ENCODE data around the gene TAC1. TPM values are rescaled to one million over a fixed set of nuclear protein-coding genes. Genes with fewer than 3 reads are reported as not detected.

The TAC1 gene
- total RNA-seq, 2 donors from 2014 or later, result not detected

DNA sequence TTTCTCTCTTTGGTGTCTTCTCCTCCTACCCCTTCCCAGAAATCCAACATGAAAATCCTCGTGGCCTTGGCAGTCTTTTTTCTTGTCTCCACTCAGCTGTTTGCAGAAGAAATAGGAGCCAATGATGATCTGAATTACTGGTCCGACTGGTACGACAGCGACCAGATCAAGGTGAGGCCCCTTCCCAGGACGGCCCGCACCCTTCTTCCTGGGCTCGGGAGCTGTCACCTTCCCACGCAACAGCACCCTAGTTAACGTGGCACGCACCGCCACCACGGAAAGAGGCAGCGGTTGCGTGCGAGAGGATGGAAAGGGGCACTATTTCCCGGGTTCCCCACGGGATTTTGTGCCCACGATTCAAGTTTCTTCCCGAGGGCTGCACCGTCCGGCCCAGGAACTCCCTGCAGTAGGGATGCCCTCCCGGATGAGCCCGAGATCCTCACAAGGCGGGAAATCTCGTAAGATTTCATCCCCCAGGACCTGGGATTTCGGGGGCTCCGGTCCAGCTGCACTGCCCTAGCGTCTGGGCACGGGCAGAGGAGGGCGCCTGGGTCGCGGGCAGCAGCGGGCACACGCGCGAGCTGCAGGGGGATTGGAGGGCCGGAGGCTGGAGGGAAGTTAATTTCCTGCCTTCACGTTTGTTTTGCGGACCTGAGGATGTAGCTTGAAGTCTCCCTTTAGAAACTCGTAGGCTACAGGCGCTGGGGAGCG lies 834 bp downstream of the TAC1 start:
- H3K27me3 Mint-ChIP-seq (ENCODE audit: insufficient read depth), result peaks cover 85% of the 10 kb centered on the region

DNA sequence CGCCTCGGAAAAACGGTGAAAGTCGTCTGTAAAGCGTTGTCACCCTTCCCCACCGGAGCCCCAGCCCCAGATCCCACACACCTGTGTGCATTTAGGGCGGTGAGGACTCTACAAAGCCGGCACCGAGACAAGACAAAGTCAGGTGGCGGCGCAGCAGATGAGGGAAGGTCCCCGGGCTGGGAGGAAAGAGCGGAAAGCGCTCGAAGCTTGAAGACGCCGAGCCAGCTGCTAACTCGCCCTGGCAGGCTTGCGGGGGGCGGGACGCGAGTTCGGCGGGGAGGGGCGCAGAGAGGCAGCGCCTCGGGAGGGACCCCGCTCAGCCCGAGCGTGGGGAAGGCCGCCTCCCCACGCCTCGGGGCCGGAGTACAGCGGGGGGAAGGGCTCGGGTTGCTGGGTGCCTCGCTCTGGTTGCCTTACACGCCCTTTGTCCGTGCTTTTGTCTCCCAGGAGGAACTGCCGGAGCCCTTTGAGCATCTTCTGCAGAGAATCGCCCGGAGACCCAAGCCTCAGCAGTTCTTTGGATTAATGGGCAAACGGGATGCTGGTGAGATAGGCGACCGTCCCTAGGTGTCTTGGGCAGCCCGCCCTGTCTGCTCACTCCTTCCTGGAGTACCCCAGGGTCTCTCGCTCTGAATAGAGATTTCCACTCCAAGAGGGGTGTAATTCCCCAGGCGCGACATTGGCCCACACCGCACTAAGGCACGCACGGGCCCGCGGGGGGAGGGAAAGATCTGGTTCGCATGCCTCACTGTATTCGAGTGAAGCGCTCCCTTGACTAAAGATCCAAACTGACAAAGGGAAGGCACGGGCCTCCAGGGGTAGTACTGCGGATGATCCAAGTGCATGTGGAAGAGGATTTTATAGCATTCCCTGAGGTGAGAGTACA lies 1.6 kb downstream of the TAC1 start:
- Mint-ChIP-seq H3K4me3 (peak overlapping the region; percentile 51), H3K9me3 (no peaks in the 10 kb centered on the region), H3K27ac (no peak overlapping the region), H3K4me1 (peaks cover 16% of the 10 kb centered on the region), H3K36me3 (ENCODE audit: low read depth) (no peaks in the 10 kb centered on the region), H3K27me3 (ENCODE audit: insufficient read depth) (peaks cover 82% of the 10 kb centered on the region)
- WGBS, 2 experiments (ENCODE audit: insufficient coverage in 1 of 2, insufficient read length in 1 of 2), result 1% methylated on average over 35 to 59 of the region's 59 CpGs
- H3K4me1 ChIP-seq (ENCODE audit: control insufficient read depth, insufficient read depth, low read length), result no peaks in the 10 kb centered on the region
- no peak overlapping the region for H3K9ac ChIP-seq (ENCODE audit: extremely low read depth, low read length, poor library complexity, severe bottlenecking)
- TF ChIP-seq, protein P1, sequence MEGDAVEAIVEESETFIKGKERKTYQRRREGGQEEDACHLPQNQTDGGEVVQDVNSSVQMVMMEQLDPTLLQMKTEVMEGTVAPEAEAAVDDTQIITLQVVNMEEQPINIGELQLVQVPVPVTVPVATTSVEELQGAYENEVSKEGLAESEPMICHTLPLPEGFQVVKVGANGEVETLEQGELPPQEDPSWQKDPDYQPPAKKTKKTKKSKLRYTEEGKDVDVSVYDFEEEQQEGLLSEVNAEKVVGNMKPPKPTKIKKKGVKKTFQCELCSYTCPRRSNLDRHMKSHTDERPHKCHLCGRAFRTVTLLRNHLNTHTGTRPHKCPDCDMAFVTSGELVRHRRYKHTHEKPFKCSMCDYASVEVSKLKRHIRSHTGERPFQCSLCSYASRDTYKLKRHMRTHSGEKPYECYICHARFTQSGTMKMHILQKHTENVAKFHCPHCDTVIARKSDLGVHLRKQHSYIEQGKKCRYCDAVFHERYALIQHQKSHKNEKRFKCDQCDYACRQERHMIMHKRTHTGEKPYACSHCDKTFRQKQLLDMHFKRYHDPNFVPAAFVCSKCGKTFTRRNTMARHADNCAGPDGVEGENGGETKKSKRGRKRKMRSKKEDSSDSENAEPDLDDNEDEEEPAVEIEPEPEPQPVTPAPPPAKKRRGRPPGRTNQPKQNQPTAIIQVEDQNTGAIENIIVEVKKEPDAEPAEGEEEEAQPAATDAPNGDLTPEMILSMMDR (conservative IDR thresholded peaks at IDR 0.05), result no peak
- H3K36me3 ChIP-seq (ENCODE audit: control insufficient read depth, insufficient read depth, low read length), result no peaks in the 10 kb centered on the region
- peak; percentile 83 for DNase-seq
- peak overlapping the region; percentile 76 for H3K4me3 ChIP-seq (ENCODE audit: low read length)
- H3K9me3 ChIP-seq (ENCODE audit: control insufficient read depth, low read length), result no peaks in the 10 kb centered on the region
- no peak overlapping the region for H3K27ac ChIP-seq (ENCODE audit: low read depth, low read length)
- peaks cover 98% of the 10 kb centered on the region for H3K27me3 ChIP-seq (ENCODE audit: control insufficient read depth, insufficient read depth, low read length, poor library complexity, severe bottlenecking)

More for the DNA sequence above, 834 bp downstream of the TAC1 start:
- no peak overlapping the region for H3K27ac ChIP-seq (ENCODE audit: low read depth, low read length)
- Mint-ChIP-seq H3K4me1 (peaks cover 16% of the 10 kb centered on the region), H3K9me3 (no peaks in the 10 kb centered on the region), H3K36me3 (ENCODE audit: low read depth) (no peaks in the 10 kb centered on the region), H3K4me3 (peak overlapping the region; percentile 51), H3K27ac (no peak overlapping the region)
- no peaks in the 10 kb centered on the region for H3K9me3 ChIP-seq (ENCODE audit: control insufficient read depth, low read length)
- TF ChIP-seq, protein P1 (conservative IDR thresholded peaks at IDR 0.05), result no peak
- H3K36me3 ChIP-seq (ENCODE audit: control insufficient read depth, insufficient read depth, low read length), result no peaks in the 10 kb centered on the region
- DNase-seq, result peak; percentile 69
- H3K4me1 ChIP-seq (ENCODE audit: control insufficient read depth, insufficient read depth, low read length), result no peaks in the 10 kb centered on the region
- 0 to 2% methylated on average over 10 to 42 of the region's 42 CpGs for WGBS, 2 experiments (ENCODE audit: insufficient coverage in 1 of 2, insufficient read length in 1 of 2)
- peak overlapping the region; percentile 76 for H3K4me3 ChIP-seq (ENCODE audit: low read length)
- no peak overlapping the region for H3K9ac ChIP-seq (ENCODE audit: extremely low read depth, low read length, poor library complexity, severe bottlenecking)
- peaks cover 100% of the 10 kb centered on the region for H3K27me3 ChIP-seq (ENCODE audit: control insufficient read depth, insufficient read depth, low read length, poor library complexity, severe bottlenecking)

DNA sequence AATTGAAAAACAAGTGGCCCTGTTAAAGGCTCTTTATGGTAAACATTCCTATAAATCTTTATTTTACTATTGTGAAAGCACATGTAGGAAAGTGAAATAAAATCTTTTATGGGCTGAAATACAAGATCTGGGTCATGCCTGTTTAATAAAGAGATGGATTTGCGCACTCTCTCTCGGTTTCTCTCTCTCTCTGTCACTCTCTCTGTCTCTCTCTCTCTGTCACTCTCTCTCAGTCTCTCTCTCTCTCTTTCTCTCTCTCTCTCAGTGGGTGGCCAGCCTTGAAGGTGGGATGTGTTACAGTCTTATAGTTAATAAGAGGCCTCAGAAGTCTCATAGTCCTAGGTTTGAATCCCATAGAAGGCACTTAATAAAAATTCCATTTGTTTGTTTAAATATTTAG lies 2.4 kb downstream of the TAC1 start:
- WGBS, 2 experiments (ENCODE audit: insufficient coverage in 1 of 2, insufficient read length in 1 of 2), result 81% methylated on average over 2 of the region's 2 CpGs; no CpG with 5 or more reads in 1 of the 2 experiments
- no peaks in the 10 kb centered on the region for H3K36me3 Mint-ChIP-seq (ENCODE audit: low read depth)
- no peaks in the 10 kb centered on the region for H3K36me3 ChIP-seq (ENCODE audit: control insufficient read depth, insufficient read depth, low read length)
- no peak overlapping the region for H3K27ac ChIP-seq (ENCODE audit: low read depth, low read length)
- H3K27me3 ChIP-seq (ENCODE audit: control insufficient read depth, insufficient read depth, low read length, poor library complexity, severe bottlenecking), result peaks cover 92% of the 10 kb centered on the region
- H3K27ac Mint-ChIP-seq, result no peak overlapping the region
- DNase-seq, result no peak
- peaks cover 78% of the 10 kb centered on the region for H3K27me3 Mint-ChIP-seq (ENCODE audit: insufficient read depth)
- no peaks in the 10 kb centered on the region for H3K4me1 ChIP-seq (ENCODE audit: control insufficient read depth, insufficient read depth, low read length)
- no peaks in the 10 kb centered on the region for H3K9me3 Mint-ChIP-seq
- TF ChIP-seq, protein P1 (conservative IDR thresholded peaks at IDR 0.05), result no peak
- no peak overlapping the region for H3K4me3 ChIP-seq (ENCODE audit: low read length)
- no peak overlapping the region for H3K4me3 Mint-ChIP-seq
- no peak overlapping the region for H3K9ac ChIP-seq (ENCODE audit: extremely low read depth, low read length, poor library complexity, severe bottlenecking)
- H3K4me1 Mint-ChIP-seq, result peaks cover 16% of the 10 kb centered on the region
- H3K9me3 ChIP-seq (ENCODE audit: control insufficient read depth, low read length), result no peaks in the 10 kb centered on the region
